ENCODE measurements around the gene C14orf93. TPM values are rescaled to one million over a fixed set of nuclear protein-coding genes. Genes with fewer than 3 reads are reported as not detected.
A peak's percentile ranks its signal among the peaks of the same experiment; 100 is the strongest.

The C14orf93 gene
- total RNA-seq, 1 experiment from 2014 or later = 7.2 TPM

- Histone ChIP-seq H3K4me3 (ENCODE audit: low read depth, low read length) (no peak overlapping the region), H3K9me3 (no peaks in the 10 kb centered on the region), H3K36me3 (ENCODE audit: control insufficient read depth, insufficient read depth, low read length) (no peaks in the 10 kb centered on the region), H3K27me3 (replicated peaks; ENCODE audit: control insufficient read depth, insufficient read depth, low read length) (no peaks in the 10 kb centered on the region), H3K4me1 (peaks cover 11% of the 10 kb centered on the region)
- ChIA-PET CTCF (interaction anchor here (0.6 to 3.6 kb wide), 6 partner anchors 8 to 124 kb away, joined by 3 to 102 read pairs (median 48); partner anchors contain the start of gene CDH24), POLR2A (no interaction called here)
- H3K4me1 Mint-ChIP-seq (ENCODE audit: low read depth, unreplicated experiment) = no peaks in the 10 kb centered on the region
- TF ChIP-seq CTCF (IDR thresholded peaks at IDR 0.05; ENCODE audit: insufficient read depth in 1 of 2, low read depth in 1 of 2, low read length in 1 of 2, severe bottlenecking in 1 of 2, unreplicated experiment in 1 of 2) = no peak
- peaks cover 11% of the 10 kb centered on the region for H3K36me3 Mint-ChIP-seq (ENCODE audit: insufficient read depth, unreplicated experiment)
- H3K27ac Mint-ChIP-seq (ENCODE audit: unreplicated experiment) = no peak overlapping the region
- no peaks in the 10 kb centered on the region for H3K27me3 Mint-ChIP-seq (ENCODE audit: insufficient read depth, unreplicated experiment)
- no peak for DNase-seq
- BruUV-seq (replicated peaks) = no TSS peak
- H3K4me3 Mint-ChIP-seq (ENCODE audit: unreplicated experiment) = no peak overlapping the region
- intact Hi-C loops (cut with micrococcal nuclease; ENCODE audit: unreplicated experiment) = loop anchor here (5.0 kb wide), 1 partner anchor 113 kb away; the partner anchor contains the start of gene LRP10
- H3K9me3 Mint-ChIP-seq (ENCODE audit: unreplicated experiment) = no peaks in the 10 kb centered on the region
Measured at GRCh38 chr14:22984959-22985658, 24.8 kb downstream of the C14orf93 start.

GRCh38 chr14:22982477-22983245 lies 27.3 kb downstream of the C14orf93 start, which contains the start of gene AJUBA:
Gene AJUBA, minus strand, starts transcription at chr14:22982551. Its CDS starts 285 bp downstream, at chr14:22982266.
- Mint-ChIP-seq H3K4me3 (ENCODE audit: unreplicated experiment) (no peak within 1 kb of the TSS), H3K9me3 (ENCODE audit: unreplicated experiment) (no peaks in the 10 kb centered on the region), H3K27ac (ENCODE audit: unreplicated experiment) (no peak within 1 kb of the TSS), H3K27me3 (ENCODE audit: insufficient read depth, unreplicated experiment) (no peaks in the 10 kb centered on the region), H3K4me1 (ENCODE audit: low read depth, unreplicated experiment) (peaks cover 13% of the 10 kb centered on the region), H3K36me3 (ENCODE audit: insufficient read depth, unreplicated experiment) (peaks cover 34% of the 10 kb centered on the region)
- intact Hi-C loops (cut with micrococcal nuclease; ENCODE audit: unreplicated experiment) = loop anchor here (1.0 to 5.0 kb wide), 2 partner anchors 9 to 110 kb away; partner anchors contain the start of gene LRP10
- Histone ChIP-seq H3K27me3 (replicated peaks; ENCODE audit: control insufficient read depth, insufficient read depth, low read length) (no peaks in the 10 kb centered on the region), H3K9me3 (no peaks in the 10 kb centered on the region), H3K36me3 (ENCODE audit: control insufficient read depth, insufficient read depth, low read length) (0 out of 2 replicates have a peak, but pooled peaks cover 4% of the 10 kb centered on the region), H3K4me1 (peaks cover 27% of the 10 kb centered on the region), H3K4me3 (ENCODE audit: low read depth, low read length) (peak within 1 kb of the TSS; percentile 94)
- DNase-seq = peak; percentile 94 to 97
- ChIA-PET CTCF (interaction anchor here (0.7 to 3.2 kb wide), 9 partner anchors 10 to 138 kb away, joined by 3 to 37 read pairs (median 4); partner anchors contain the start of genes HAUS4 and PRMT5), POLR2A (interaction anchor here (0.6 to 2.6 kb wide), 15 partner anchors 10 to 1230 kb away, joined by 3 to 35 read pairs (median 4); partner anchors contain the start of genes ACIN1, C14orf119 and PRMT5)
- BruUV-seq (replicated peaks) = no TSS peak
- peak in 1 of 2 experiments; percentile 0 for TF ChIP-seq CTCF (IDR thresholded peaks at IDR 0.05; ENCODE audit: insufficient read depth in 1 of 2, low read depth in 1 of 2, low read length in 1 of 2, severe bottlenecking in 1 of 2, unreplicated experiment in 1 of 2)
